ENCODE measurements around the gene ABCA2.

Gene ABCA2

GRCh38 chr9:137001857-137002645 lies 26.0 kb downstream of the ABCA2 start:
- H3F3A ChIP-seq (ENCODE audit: insufficient read depth, low read length), result no peaks in the 10 kb centered on the region
- no peak overlapping the region for H3K27ac ChIP-seq (ENCODE audit: low read depth, low read length, poor library complexity, severe bottlenecking)
- no peak overlapping the region for H3K9ac ChIP-seq (ENCODE audit: low read length)
- no peak overlapping the region for H3K4me3 ChIP-seq (ENCODE audit: low read depth, low read length, poor library complexity, severe bottlenecking)
- H3K36me3 ChIP-seq (ENCODE audit: insufficient read depth, low read length), result no peaks in the 10 kb centered on the region
- H3K79me2 ChIP-seq (ENCODE audit: insufficient read depth, low read length), result no peaks in the 10 kb centered on the region
- no peaks in the 10 kb centered on the region for H3K9me3 ChIP-seq (ENCODE audit: low read length)
- H3K4me1 ChIP-seq (ENCODE audit: insufficient read depth, low read length, severe bottlenecking), result peaks cover 7% of the 10 kb centered on the region
- no peaks in the 10 kb centered on the region for H4K20me1 ChIP-seq (ENCODE audit: insufficient read depth, low read length)
- no peaks in the 10 kb centered on the region for H3K27me3 ChIP-seq (ENCODE audit: insufficient read depth, low read length)
- H3K9me2 ChIP-seq (ENCODE audit: low read depth, low read length), result no peaks in the 10 kb centered on the region
- no peak overlapping the region for H2AFZ ChIP-seq (ENCODE audit: low read length)
- no peak overlapping the region for H3K4me2 ChIP-seq (ENCODE audit: low read length)
- TF ChIP-seq, protein P1, sequence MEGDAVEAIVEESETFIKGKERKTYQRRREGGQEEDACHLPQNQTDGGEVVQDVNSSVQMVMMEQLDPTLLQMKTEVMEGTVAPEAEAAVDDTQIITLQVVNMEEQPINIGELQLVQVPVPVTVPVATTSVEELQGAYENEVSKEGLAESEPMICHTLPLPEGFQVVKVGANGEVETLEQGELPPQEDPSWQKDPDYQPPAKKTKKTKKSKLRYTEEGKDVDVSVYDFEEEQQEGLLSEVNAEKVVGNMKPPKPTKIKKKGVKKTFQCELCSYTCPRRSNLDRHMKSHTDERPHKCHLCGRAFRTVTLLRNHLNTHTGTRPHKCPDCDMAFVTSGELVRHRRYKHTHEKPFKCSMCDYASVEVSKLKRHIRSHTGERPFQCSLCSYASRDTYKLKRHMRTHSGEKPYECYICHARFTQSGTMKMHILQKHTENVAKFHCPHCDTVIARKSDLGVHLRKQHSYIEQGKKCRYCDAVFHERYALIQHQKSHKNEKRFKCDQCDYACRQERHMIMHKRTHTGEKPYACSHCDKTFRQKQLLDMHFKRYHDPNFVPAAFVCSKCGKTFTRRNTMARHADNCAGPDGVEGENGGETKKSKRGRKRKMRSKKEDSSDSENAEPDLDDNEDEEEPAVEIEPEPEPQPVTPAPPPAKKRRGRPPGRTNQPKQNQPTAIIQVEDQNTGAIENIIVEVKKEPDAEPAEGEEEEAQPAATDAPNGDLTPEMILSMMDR (IDR thresholded peaks at IDR 0.05; ENCODE audit: low read length), result no peak

GRCh38 chr9:137000177-137000930 lies 27.7 kb downstream of the ABCA2 start:
- no peak overlapping the region for H3K9ac ChIP-seq (ENCODE audit: low read length)
- no peaks in the 10 kb centered on the region for H4K20me1 ChIP-seq (ENCODE audit: insufficient read depth, low read length)
- no peaks in the 10 kb centered on the region for H3F3A ChIP-seq (ENCODE audit: insufficient read depth, low read length)
- no peaks in the 10 kb centered on the region for H3K36me3 ChIP-seq (ENCODE audit: insufficient read depth, low read length)
- H3K4me1 ChIP-seq (ENCODE audit: insufficient read depth, low read length, severe bottlenecking), result peaks cover 15% of the 10 kb centered on the region
- TF ChIP-seq, protein P1 (IDR thresholded peaks at IDR 0.05; ENCODE audit: low read length), result no peak
- TF ChIP-seq EZH2 (IDR thresholded peaks at IDR 0.05; ENCODE audit: borderline replicate concordance, low read length), result no peak
- H3K9me3 ChIP-seq (ENCODE audit: low read length), result no peaks in the 10 kb centered on the region
- H3K9me2 ChIP-seq (ENCODE audit: low read depth, low read length), result no peaks in the 10 kb centered on the region
- H2AFZ ChIP-seq (ENCODE audit: low read length), result no peak overlapping the region
- no peak overlapping the region for H3K27ac ChIP-seq (ENCODE audit: low read depth, low read length, poor library complexity, severe bottlenecking)
- H3K27me3 ChIP-seq (ENCODE audit: insufficient read depth, low read length), result no peaks in the 10 kb centered on the region
- H3K79me2 ChIP-seq (ENCODE audit: insufficient read depth, low read length), result no peaks in the 10 kb centered on the region
- no peak overlapping the region for H3K4me3 ChIP-seq (ENCODE audit: low read depth, low read length, poor library complexity, severe bottlenecking)
- H3K4me2 ChIP-seq (ENCODE audit: low read length), result no peak overlapping the region

GRCh38 chr9:136997830-136998234 lies 30.2 kb downstream of the ABCA2 start:
- H3K9me2 ChIP-seq (ENCODE audit: low read depth, low read length), result no peaks in the 10 kb centered on the region
- H3K9ac ChIP-seq (ENCODE audit: low read length), result no peak overlapping the region
- no peaks in the 10 kb centered on the region for H4K20me1 ChIP-seq (ENCODE audit: insufficient read depth, low read length)
- no peaks in the 10 kb centered on the region for H3F3A ChIP-seq (ENCODE audit: insufficient read depth, low read length)
- H3K4me3 ChIP-seq (ENCODE audit: low read depth, low read length, poor library complexity, severe bottlenecking), result no peak overlapping the region
- no peak overlapping the region for H2AFZ ChIP-seq (ENCODE audit: low read length)
- TF ChIP-seq EZH2 (IDR thresholded peaks at IDR 0.05; ENCODE audit: borderline replicate concordance, low read length), result no peak
- TF ChIP-seq, protein P1 (IDR thresholded peaks at IDR 0.05; ENCODE audit: low read length), result no peak
- no peaks in the 10 kb centered on the region for H3K9me3 ChIP-seq (ENCODE audit: low read length)
- peaks cover 24% of the 10 kb centered on the region for H3K4me1 ChIP-seq (ENCODE audit: insufficient read depth, low read length, severe bottlenecking)
- no peak overlapping the region for H3K27ac ChIP-seq (ENCODE audit: low read depth, low read length, poor library complexity, severe bottlenecking)
- no peak overlapping the region for H3K4me2 ChIP-seq (ENCODE audit: low read length)
- no peaks in the 10 kb centered on the region; the same call in 1 of the 2 replicates for H3K36me3 ChIP-seq (ENCODE audit: insufficient read depth, low read length)
- H3K27me3 ChIP-seq (ENCODE audit: insufficient read depth, low read length), result no peaks in the 10 kb centered on the region
- no peaks in the 10 kb centered on the region for H3K79me2 ChIP-seq (ENCODE audit: insufficient read depth, low read length)
